Right atrium auricular region (tissue), 2 donors: ENCODE results near the gene PACSIN2. TPM values are rescaled to one million over a fixed set of nuclear protein-coding genes. Genes with fewer than 3 reads are reported as not detected.

Experiments used
- DNase-seq: peaks from one replicate; pipeline ENCODE4 v3.0.0-alpha.2; 2019; ENCODE audit warnings: low spot score
- H3K27ac ChIP-seq, 2 donors: fragments of 200-600 bp; sonication (generic); 1 replicate in 1 of 2; 2 replicates in 1 of 2; pipeline ENCODE4 v1.5.1; 2016 to 2019
- H3K27me3 ChIP-seq, 2 donors: fragments of 200-600 bp; sonication (generic); one replicate each; pipeline versions ENCODE4 v1.5.1 to v1.6.0; 2017 to 2019
- H3K36me3 ChIP-seq: fragments of 200-600 bp; sonication (generic); one replicate; pipeline ENCODE4 v1.5.1; 2016
- H3K4me1 ChIP-seq, 2 donors: fragments of 200-600 bp; sonication (generic); one replicate each; pipeline versions ENCODE4 v1.5.1 to v1.6.0; 2017 to 2019
- H3K4me3 ChIP-seq, 2 donors: fragments of 200-600 bp; sonication (generic); 1 replicate in 1 of 2; 2 replicates in 1 of 2; pipeline ENCODE4 v1.5.1; 2017 to 2019; ENCODE audit warnings: mild to moderate bottlenecking in 1 of 2, moderate library complexity in 1 of 2
- H3K9me3 ChIP-seq, 2 donors: fragments of 200-600 bp; sonication (generic); one replicate each; pipeline ENCODE4 v1.5.1; 2019
- total RNA-seq, 2 donors: library from RNA; depleted of rRNA; stranded (reverse); fragments of >200 nt; gene quantifications; one replicate each; pipeline ENCODE4 v1.1.0, GENCODE V29; 2016
- TF ChIP-seq, protein P1 (sequence below), 2 donors: fragments of 200-600 bp; sonication (generic); IDR thresholded peaks; one replicate each; pipeline ENCODE4 v1.5.1; 2019; ENCODE audit warnings: antibody characterized with exemption in 2 of 2

The PACSIN2 gene
- total RNA-seq, 2 donors from 2014 or later: 66.3 to 89.8 TPM

DNA sequence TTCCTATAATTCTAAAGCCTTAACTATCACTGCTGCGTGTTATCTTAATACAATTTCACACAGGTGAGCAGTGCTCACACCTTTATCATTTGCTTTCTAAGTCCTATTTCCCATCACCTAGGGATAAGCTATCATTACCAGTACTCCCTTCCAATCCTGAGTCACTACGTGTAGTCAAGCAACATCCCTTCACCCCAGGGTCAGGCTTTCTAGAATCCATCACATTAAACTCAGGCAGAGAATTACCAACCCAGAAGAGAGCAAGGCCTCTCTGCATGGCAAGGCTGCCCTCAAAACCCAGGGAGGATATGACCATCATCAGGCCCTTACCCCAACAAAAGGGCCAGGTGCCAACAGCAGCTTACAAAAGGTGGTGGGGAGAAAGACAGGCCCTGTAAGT, 9.8 kb downstream of the PACSIN2 start:
- Histone ChIP-seq H3K36me3 (no peaks in the 10 kb centered on the region), H3K9me3 (no peaks in the 10 kb centered on the region), H3K4me1 (peaks cover 0 to 71% of the 10 kb centered on the region in 2 donors), H3K27me3 (no peaks in the 10 kb centered on the region), H3K4me3 (no peak overlapping the region), H3K27ac (no peak overlapping the region)
- TF ChIP-seq, protein P1, sequence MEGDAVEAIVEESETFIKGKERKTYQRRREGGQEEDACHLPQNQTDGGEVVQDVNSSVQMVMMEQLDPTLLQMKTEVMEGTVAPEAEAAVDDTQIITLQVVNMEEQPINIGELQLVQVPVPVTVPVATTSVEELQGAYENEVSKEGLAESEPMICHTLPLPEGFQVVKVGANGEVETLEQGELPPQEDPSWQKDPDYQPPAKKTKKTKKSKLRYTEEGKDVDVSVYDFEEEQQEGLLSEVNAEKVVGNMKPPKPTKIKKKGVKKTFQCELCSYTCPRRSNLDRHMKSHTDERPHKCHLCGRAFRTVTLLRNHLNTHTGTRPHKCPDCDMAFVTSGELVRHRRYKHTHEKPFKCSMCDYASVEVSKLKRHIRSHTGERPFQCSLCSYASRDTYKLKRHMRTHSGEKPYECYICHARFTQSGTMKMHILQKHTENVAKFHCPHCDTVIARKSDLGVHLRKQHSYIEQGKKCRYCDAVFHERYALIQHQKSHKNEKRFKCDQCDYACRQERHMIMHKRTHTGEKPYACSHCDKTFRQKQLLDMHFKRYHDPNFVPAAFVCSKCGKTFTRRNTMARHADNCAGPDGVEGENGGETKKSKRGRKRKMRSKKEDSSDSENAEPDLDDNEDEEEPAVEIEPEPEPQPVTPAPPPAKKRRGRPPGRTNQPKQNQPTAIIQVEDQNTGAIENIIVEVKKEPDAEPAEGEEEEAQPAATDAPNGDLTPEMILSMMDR (IDR thresholded peaks at IDR 0.05): no peak
- DNase-seq: no peak

DNA sequence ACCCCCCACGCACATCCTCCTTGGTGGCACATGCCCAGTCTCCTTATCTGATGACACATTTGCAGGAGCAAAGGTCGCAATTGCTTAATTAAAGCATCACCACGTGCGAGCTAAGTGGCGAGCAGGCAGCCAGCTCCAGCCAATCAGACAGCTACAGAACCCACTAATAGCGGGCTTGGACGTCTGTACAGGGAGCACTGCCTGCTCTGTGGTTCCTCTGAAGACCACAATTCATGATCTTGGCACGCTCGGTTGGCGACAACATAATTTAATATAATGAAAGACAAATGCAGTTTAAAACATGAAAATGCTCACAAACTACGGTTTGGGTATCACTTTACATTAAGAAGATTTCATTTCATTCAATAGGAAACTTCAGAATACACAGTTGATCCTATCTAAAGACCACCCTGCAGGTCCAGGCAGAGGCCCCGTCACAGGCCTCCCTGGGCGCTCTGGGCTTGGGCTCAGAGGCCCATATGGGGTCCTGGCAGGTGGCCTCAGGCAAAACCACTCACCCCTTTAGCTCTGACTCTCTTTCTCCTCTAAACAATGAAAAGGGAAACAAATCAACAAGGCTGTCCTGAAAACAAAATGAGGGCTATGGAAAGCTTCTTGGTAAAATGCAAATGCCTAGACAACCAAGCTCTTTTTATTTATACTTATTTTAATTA, 10.4 kb downstream of the PACSIN2 start:
- H3K4me3 ChIP-seq: no peak overlapping the region
- H3K36me3 ChIP-seq: no peaks in the 10 kb centered on the region
- no peak for DNase-seq
- H3K27ac ChIP-seq: no peak overlapping the region
- H3K9me3 ChIP-seq: no peaks in the 10 kb centered on the region
- H3K27me3 ChIP-seq: no peaks in the 10 kb centered on the region
- TF ChIP-seq, protein P1 (IDR thresholded peaks at IDR 0.05): no peak
- peaks cover 0 to 72% of the 10 kb centered on the region in 2 donors for H3K4me1 ChIP-seq

DNA sequence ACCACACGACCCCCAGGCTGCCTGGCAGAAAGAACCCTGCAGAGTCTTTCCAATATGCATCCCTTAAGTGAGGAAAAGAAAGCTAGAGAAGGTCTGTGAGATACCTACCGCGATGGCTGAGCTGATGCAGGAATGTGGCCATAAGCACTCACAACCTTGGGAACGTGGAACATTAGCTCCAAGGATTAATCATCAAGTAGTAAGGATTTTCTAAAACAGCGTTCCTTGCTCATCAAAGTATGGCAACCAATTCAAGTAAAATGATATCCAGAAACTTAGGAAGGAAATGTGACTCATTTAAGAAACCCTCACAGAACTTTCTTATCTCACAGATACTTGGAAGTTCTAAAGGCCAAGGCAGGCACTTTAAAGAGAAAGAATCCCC, 12.8 kb downstream of the PACSIN2 start:
- peaks cover 0 to 66% of the 10 kb centered on the region in 2 donors for H3K4me1 ChIP-seq
- H3K9me3 ChIP-seq: no peaks in the 10 kb centered on the region
- H3K27me3 ChIP-seq: no peaks in the 10 kb centered on the region
- TF ChIP-seq, protein P1 (IDR thresholded peaks at IDR 0.05): no peak
- DNase-seq: no peak
- no peaks in the 10 kb centered on the region for H3K36me3 ChIP-seq
- H3K4me3 ChIP-seq: no peak overlapping the region
- H3K27ac ChIP-seq: peak overlapping the region; percentile 47 to 61

DNA sequence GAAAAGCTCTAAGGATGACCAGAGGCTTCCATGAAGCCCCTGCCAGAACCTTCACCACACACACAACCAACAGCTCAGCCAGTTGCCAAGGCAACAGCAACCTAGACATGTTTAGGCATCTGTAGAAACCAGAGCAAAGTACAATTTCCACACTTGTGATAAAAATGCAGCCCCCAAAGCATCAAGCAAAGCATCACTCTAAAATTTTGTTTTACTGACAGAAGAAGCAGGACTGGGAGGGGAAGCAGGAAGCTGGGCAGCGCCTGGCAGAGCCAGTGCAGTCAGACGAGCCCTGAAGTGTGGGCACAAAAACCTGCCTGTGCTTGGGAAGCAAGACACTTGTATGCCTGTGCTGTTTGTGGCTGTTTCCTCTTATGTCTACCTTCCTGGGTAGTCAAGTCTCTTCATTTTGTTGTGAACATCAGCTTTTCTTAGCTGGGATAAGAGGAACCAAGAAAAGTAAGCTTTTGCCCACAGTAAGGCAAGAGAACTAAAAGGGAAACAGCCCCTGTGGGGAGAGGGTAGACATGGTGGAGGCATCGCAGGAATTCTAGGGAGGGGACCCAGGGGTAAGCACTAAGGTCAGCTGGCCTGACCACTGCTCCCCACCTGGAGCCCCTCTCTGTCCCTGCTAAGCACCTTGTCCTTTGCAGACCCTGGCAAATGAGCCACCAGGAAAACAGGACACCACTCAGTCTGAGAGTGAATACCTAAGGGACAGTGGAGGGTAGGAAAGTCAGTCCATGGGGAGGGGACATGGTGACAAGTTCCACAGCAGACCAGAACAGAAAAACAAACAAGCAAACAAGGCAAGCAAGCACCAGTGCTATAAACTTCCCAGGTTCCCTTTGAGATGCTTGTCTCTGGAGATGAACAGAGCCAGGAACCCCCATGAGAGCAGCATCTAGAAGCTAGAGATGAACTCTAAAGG, 13.4 kb downstream of the PACSIN2 start:
- Histone ChIP-seq H3K27ac (peak overlapping the region; percentile 47 to 61), H3K4me1 (peaks cover 0 to 72% of the 10 kb centered on the region in 2 donors)
- no peak for DNase-seq

DNA sequence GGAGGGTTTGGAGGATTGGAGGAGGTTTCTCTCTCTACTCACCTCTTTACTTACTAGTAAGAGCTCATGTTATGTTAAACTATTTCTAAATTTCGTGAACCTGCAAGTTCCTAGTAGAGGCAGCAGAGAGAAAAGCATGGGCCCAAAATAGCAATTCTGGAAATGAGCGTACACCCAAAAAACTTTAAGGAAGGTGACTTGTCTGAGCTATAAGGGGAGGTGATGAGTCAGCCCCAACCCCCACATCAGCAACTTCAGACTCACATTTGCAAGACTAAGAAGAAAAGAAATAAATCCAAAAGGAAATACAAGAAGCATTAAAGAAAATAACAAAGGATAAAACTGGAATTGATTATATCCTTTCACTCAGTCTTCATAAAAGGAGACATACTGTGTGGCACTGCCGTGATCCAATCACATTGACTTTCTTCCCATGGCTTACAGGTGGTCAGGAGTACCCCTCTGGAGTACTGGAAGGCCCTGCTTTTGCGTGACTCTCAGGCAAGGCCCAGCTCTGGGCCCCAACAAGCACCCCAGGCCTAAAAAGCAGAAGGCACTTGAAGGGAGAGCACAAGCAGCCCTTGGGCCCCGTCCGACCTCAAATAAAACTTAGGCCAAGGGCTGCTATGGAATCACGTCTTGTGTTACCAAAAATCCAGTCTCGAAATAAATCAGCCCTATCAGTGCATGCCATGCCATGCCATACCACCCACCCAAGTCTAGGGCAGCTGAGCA, 14.3 kb downstream of the PACSIN2 start:
- TF ChIP-seq, protein P1 (IDR thresholded peaks at IDR 0.05): no peak
- no peak for DNase-seq
- peak overlapping the region in 1 of 2 donors; percentile 21 for H3K27ac ChIP-seq
- H3K27me3 ChIP-seq: no peaks in the 10 kb centered on the region
- H3K36me3 ChIP-seq: no peaks in the 10 kb centered on the region
- peaks cover under 1 to 81% of the 10 kb centered on the region in 2 donors for H3K4me1 ChIP-seq
- no peaks in the 10 kb centered on the region for H3K9me3 ChIP-seq
- no peak overlapping the region for H3K4me3 ChIP-seq

More for the DNA sequence above, 13.4 kb downstream of the PACSIN2 start:
- TF ChIP-seq, protein P1 (IDR thresholded peaks at IDR 0.05): no peak
- Histone ChIP-seq H3K4me3 (no peak overlapping the region), H3K27me3 (no peaks in the 10 kb centered on the region), H3K36me3 (no peaks in the 10 kb centered on the region), H3K9me3 (no peaks in the 10 kb centered on the region)
